GM04503 (cell line): ENCODE results near the gene EED.
"Not testable (repeated sequence)": the region's sequence is repeated elsewhere in the genome, so short reads cannot be mapped to it uniquely, and the experiment has no call there.

Experiments
- DNase-seq: peaks from one replicate; pipeline ENCODE4 v3.0.0-alpha.2; 2012; ENCODE audit warnings: low read depth

Gene EED

DNA sequence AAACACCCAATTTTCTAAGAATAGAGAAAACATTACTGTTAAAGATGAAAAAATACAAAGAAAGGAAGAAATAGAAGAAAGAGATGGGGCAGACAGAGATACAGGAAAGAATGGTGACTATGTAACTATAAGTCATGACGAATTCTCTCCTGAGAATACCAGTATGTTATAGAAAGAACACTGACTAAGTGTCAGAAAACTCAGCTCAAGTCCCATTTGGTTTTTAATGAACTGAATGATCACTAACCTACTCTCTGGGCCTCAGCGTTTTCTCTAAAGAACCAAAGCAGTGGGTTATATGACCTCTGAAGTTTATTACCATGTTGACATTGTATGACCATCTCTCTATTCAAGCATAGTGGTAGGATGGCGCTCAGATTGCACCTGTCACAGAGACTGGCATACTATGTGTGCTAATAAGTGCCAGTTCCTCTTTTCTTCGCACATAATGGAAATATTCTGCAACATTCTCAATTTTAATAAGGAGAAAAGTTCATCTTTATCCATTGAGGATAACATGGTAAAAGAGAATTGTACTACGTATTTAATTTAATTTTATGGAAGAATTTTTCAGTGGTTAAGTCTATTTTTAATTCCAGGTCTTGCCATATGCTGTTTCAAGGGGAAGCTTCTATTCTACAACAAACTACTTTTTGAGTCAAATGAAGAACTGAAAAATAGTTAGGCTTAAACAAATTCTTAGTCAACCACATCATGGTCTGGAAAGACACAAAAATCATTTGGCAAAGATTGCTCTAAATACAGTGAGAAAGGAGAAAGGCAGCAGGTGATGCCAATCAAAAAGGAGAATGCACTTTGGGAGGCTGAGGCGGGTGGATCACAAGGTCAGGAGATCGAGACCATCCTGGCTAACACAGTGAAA lies 25.0 kb upstream of the EED start:
- no peak for DNase-seq

DNA sequence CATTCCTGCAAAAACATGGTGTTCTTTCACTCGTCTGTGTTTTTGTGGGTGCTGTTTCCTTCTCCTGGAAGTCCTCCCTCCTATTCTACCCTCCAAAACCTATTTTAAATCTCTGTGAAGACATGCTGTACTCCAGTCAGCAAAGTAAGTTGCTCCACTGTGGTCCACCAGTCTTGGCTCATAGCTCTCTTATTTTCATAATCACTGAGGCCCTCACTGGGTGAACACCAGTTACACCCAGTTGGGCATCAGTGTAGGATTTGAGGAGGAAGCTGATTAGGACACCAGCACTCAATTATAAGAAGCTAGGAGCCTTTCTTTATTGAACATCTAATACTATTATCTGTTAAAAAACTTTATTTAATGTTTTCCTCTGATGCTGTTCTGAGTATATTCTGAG lies 23.9 kb upstream of the EED start:
- no peak for DNase-seq

DNA sequence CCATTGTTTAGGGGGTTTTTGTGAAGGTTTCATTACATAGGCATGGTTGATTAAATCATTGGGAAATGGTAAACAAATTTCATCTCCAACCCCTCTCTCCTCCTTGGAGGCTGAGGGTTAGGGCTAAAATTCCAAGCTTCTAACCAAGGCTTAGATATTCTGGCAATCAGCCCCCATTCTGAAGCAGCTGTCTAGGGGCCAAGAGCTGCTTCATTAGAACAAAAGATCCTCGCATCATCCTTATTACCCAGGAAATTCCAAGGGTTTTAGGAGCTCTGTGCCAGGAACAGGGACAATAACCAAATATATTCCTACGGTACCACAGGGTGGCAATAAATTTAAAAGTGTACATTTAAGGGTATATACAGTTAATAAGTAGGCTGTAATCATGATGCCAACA lies 22.5 kb upstream of the EED start:
- DNase-seq = no peak

DNA sequence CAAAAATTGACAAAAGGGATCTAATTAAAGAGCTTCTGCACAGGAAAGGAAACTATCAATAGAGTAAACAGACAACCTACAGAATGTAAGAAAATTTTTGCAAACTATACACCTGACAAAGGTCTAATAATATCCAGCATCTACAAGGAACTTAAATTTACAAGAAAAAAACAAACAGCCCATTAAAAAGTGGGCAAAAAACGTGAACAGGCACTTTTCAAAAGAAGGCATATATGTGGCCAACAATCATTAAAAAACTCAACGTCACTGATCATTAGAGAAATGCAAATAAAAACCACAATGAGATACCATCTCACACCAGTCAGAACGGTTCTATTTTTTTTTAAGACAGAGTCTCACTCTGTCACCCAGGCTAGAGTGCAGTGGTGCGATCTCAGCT lies 20.0 kb upstream of the EED start:
- not testable (repeated sequence) for DNase-seq

DNA sequence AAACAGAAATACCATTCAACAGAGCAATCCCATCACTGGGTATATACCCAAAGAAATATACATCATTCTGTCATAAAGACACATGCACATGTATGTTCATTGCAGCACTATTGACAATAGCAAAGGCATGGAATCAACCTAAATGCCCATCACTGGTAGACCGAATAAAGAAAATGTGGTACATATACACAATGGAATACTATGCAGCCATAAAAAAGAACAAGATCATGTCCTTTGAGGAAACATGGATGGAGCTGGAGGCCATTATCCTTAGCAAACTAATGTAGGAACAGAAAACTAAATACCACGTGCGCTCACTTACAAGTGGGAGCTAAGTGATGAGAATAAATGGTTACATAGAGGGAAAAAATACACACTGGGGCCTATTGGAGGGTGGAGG lies 19.2 kb upstream of the EED start:
- not testable (repeated sequence) for DNase-seq

DNA sequence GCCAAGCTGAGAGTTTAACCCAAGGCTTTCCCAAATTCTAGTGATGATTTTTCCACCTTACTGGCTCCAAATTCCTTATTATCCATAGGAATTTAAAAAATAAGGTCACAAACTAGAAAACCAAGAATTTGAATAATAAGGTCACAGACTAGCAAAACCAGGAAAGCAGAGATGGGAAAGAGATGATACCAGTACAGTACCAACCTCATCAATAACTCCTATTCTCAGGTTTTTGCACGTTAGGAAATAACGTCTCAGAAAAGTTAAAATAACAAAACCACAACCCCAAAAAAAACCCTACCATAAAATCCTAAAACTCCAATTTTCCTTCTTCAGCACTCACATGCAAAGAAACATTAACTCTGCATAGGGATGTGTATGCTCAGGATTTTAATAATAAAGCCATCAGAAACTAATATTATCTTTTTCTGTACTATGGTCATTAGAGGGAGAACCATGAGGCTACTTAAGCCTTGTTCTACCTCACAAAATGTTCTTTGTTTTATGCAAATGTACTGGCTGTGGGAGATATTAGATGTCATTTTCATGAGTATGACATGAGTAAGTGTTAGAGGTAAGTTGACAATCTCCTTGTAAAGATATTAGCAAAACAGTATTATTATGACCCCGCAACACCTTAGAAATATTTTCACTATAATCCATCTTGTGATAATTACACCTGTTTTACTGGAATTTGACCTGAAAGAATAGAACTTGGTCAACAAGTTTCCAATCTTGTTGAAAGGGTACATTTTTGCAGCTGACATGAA lies 16.1 kb upstream of the EED start:
- DNase-seq = no peak

DNA sequence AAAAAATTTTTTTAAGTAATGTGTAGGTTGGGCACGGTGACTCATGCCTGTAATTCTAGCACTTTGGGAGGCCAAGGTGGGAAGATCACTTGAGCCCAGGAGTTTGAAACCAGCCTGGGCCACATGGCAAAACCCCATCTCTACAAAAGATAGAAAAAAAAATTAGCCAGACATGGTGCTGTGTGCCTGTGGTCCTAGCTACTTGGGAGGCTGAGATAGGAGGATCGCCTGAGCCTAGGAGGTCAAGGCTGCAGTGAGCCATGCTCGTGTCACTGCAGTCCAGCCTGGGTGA lies 15.6 kb upstream of the EED start:
- not testable (repeated sequence) for DNase-seq

DNA sequence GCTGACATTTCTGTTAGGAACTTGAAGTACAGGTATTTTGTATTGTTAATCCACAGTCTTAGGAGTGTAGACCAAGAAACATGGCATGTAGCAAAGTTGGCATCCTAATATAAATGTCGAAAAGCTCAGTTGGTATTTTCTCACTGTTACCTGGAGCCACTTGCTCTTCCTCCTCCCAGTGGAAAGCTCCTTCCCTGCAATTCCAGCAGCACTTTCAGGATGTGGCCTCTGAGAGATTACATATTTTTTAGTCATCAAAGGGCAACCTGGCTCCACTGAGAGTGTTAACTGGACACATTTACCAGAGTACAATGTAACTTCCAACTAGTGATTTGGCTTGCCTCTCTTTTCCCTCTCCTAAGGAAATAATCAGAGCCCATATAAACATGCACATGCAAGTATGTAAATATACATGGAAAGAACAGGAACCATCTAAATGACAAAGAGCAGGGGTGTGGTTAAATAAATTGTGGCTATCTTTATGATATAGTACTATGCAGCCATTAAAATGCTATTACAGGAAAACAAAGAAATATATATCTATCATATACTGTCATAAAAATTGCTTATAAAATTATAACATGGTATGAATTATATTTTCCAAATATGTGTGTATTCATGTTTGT lies 14.3 kb upstream of the EED start:
- DNase-seq = no peak

DNA sequence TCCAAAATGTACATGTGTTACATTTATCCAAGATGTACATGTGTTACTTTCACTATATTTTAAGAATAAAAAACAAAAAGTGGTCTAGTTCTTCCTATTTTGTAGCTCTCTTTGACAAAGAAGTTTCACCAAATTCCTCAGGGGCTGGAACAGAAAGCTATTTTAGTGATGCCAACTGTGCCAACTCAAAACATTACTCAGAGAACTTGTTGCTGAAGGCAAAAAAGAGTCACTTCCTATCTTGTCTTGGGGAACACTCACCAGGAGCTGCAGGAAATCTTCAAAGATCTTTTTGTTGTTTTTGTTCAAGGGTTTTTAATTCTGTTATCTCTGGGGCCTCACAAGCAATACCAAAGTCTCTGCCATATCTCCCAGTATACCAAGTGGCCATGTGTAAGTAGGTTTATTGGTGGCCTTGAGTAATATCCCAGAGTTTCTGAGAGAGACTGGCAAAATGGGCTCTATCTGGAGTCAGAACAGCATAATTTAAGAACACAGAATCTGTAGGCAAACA lies 13.6 kb upstream of the EED start:
- no peak for DNase-seq

DNA sequence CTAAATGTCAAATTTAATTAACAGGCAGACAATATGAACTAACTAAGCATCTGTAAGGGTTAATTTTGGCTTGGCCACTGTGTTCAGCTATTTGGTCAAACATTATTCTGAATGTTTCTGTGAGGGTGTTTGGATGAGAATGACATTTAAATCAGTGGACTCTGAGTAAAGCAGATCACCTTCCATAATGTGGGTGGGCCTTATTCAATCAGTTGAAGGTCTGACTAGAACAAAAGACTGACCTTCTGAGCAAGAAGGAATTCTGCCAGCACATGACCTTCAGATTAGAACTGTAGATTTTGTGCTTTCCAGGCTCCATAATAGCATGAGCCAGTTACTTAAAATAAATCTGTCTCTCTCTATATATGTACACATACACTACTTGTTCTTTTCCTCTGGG lies 12.0 kb upstream of the EED start:
- DNase-seq = no peak

DNA sequence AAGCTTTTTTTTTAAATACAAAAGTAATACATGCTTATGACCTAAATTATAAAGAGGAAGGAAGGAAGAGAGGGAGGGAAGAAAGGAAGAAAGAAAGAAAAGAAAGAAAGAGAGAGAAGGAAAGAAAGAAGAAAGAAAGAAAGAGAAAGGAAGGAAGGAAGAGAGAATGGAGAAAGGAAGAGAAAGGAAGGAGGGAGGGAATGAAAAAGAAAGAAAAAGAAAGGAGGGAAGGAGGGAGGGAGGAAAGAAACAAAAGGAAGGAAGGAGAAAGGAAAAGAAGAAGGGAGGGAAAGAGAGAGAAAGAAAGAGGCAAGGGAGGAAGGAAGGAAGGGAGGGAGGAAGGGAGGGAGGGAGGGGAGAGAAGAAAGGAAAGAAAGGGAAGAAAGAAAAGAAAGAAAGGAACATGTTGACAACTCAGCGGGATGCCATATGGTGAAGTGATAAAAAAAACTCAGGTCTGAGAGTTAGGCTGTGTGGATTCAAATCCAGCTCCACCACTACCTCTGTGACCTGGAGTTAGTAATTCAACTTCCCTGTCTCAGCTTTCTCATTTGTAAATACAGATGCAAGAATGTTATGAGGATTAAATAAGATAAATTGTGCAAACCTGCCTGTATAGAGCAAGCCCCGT lies 9.6 kb upstream of the EED start:
- DNase-seq = no peak

DNA sequence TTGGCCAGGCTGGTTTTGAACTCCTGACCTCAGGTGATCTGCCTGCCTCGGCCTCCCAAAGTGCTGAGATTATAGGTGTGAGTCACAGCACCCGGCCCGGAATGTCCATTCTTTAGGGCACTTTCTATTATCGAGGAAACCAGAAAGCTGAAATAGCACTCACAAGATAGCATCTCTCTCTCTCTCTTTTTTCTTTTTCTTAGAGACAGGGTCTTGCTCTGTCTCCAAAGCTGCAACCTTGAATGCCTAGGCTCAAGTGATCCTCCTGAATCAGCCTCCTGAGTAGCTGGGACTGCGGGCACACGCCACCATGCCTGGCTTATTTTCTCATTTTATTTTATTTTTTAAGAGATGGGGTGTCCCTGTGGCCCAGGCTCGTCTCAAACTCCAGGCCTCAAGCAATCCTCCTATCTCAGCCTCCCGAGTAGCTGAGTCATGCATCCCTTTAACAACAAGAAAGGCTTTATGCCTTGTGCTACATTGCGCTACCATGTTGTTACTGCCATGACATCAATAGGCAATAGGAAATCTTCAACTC lies 7.2 kb upstream of the EED start:
- no peak for DNase-seq

DNA sequence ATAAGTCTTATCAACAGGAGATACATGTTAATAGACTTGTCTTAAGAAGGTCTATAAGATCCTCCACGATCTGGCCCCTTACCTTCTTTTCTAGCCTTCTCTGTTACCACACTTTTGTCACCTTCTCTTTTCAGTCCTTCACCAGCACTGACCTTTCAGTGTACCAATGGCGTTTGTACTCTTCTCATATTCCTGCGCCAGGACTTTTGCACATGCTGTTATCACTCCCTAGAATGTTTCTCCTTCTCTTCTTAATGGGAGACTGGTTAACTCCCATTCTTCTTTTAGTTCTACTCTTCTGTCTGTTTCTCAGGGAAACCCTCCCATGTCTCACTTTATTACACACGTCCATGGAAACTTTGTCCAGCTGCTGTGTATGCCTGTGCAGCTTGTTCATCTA lies 4.4 kb upstream of the EED start:
- no peak for DNase-seq

DNA sequence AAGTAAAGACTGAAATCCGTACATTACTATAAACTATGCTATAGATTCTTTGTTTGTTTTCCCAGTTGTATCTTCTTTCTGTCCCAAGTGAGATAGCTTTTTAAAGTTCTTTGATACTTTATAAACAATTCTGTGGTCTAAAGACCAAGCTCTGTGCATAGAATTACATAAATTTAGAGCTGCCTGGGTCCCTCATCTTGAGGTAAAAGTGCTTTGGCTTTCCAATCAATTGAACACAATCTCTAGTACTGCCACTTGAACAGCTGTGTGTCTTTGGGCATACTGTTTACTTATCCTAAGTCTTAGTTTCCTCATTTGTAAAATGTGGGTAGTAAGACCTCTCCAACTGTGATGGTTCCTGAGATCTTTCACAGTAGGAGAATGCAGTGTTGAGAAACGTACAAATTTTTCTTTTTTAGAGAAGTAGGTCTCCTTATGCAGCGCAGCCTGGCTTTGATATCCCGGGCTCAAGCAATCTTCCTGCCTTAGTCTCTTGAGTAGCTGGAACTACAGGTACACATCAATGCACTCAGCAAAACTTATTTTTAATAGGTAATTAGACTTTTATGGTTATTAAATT lies 2.5 kb upstream of the EED start:
- no peak for DNase-seq

DNA sequence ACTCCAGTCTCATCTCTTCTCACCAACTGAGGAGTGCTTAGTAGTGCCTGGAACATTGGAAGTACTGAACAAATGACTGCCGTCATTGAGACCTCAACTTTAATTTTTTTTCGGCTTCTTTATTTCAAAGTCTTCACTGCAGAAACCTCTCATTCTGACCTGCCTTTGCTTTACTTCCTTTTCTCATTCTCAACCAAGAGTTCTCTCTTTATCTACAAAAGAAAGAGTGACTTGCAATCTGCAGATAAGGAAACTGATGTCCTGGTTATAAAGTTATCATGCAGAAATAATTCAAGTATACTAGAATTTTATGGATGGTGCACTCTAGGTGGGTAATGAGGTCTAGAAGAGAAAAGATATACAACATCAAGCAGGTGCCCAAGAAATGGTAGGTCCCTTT lies 1.2 kb upstream of the EED start:
- DNase-seq = no peak

DNA sequence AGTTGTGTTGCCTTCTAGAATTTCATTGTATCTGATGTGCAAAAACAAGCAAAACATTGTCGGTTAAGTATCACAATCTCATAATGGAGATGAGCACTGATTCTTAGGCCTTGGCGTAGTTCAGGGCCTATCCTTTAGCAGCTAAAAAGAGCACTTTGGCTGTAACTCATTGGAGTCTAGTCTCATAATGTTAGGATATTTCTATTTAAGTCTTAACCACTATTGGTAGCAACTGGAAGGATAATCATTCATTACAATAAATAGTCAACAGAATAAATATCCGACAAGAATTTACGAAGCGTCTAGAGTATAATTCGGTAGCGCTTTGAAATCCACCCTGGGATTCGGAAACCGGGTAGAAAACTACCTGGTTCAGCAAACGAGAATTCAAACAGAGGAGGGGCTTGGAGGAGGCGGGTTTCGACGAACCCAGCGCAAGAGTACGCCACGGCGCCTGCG lies 461 bp upstream of the EED start:
- DNase-seq = no peak

DNA sequence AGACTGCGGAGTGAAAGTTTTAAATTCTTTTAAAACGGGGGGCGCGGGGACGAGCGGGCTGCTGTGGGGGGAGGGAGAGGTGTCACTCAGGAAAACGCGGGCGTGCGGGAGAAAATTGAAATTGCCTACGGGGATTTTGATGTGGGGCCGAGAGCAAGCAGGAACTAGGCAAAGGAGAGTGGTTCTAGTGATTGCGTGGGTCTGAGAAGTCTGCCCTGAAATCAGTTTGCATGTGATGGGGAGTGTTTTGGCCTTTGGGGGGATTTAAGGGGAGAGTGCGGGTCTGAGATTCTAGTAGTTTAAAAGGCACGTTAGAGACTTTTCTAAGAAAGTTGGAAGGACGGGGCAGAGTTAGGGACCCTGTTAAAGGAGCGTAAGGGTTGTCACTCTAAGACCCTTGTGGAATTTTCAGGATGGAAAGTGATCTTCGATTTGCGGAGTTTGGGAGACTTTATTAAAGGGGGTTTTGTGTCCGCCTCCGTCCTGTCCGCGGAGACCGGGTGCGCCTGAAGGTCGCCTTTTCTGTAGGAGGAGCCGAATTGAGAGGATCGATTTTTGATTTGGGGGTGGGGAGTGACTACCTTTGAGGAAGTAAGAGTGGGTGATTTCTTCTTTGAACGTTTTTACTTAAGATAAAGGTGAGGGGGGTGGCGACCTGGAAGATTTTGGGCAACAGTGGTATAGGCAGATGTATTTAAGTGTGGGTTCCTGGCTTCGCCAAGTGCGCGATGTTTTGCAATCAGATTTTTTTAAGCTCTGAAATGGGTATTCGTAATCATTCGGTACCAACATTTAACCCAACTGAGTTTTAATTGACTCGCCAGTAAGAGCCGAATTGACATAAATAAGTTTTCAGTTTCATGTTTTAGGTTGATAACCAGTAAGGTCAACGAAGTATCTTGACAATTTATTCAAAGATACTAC lies 1.1 kb downstream of the EED start:
- DNase-seq = no peak

DNA sequence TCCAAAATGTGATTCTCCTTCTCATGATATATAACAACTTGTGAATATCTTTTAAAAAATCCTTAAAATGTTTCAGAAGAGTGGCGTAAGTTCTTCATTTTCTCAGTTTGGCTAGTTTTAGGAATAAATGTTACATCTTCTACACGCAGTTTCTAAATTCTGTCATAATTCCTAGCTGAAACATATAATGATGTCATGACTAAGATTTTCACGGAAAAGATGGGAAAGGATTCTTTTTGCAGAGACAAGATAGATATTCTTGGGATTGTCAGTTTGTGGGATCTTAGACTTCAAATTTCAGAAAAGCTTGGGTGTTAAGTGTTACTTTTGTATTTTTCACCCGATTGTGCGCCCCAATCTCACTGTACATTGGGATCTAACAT lies 1.7 kb downstream of the EED start:
- no peak for DNase-seq

DNA sequence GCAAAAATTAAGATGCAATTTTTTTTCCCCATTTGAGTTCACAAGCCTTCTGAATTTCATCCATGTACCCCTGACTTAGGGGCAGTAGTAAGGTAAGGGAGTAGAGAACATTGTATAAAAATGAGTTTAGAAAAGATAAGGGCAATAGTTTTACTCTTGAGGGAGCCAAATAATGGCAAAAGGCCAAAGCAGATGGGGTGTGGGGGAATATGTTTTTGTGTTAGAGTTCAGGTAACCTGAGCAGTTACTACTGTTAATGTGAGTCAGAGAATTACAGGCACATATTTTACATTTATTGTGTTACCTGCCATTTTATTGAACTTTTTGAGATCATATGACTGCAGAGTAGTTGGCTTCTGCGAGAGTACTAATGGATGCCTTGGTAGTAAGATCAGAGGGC lies 3.1 kb downstream of the EED start:
- DNase-seq = no peak

DNA sequence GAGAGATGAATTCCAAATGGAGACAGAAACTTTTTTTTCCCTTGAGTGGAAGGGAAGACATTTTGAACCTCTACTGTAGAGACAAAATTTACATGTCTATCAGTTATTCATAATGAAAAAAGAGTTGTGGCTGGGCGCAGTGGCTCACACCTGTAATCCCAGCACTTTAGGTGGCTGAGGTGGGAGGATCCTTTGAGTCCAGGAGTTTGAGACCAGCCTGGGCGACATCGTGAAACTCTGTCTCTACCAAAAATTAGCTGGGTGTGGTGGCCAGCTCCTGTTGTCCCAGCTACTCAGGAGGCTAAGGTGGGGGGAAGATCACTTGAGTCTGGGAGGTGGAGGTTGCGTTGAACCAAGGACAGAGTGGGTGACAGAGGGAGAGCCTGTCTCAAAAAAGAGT lies 4.1 kb downstream of the EED start:
- DNase-seq = no peak
